Adrenal gland (tissue), 12 donors: Measurements from ENCODE around the gene RGS3. TPM values are rescaled to one million over a fixed set of nuclear protein-coding genes. Genes with fewer than 3 reads are reported as not detected.

Experiments used
- DNase-seq, 7 donors: peaks; one replicate each; pipeline ENCODE4 v3.0.0-alpha.2; 2019 to 2020
- H3K27ac ChIP-seq, 5 donors: fragments of 200-600 bp; sonication (generic) in 4 of 5; 1 replicate in 3 of 5; 2 replicates in 2 of 5; pipeline versions ENCODE4 v1.5.1 to v1.8.0; 2016 to 2020; ENCODE audit warnings: mild to moderate bottlenecking in 1 of 5
- H3K27me3 ChIP-seq: fragments of 200-600 bp; 2 replicates; pipeline ENCODE4 v1.8.0; 2021
- H3K36me3 ChIP-seq, 2 donors: fragments of 200-600 bp; replicated peaks in 1 of 2; 1 replicate in 1 of 2; 2 replicates in 1 of 2; pipeline versions ENCODE4 v1.5.1 to v1.8.0; 2018 to 2022
- H3K4me1 ChIP-seq, 2 donors: fragments of 200-600 bp; replicated peaks in 1 of 2; 1 replicate in 1 of 2; 2 replicates in 1 of 2; pipeline versions ENCODE4 v1.5.1 to v1.8.0; 2018 to 2021
- H3K4me3 ChIP-seq, 4 donors: fragments of 200-600 bp; sonication (generic) in 3 of 4; one replicate each; pipeline ENCODE4 v1.5.1; 2016 to 2018
- H3K9me3 ChIP-seq, 3 donors: fragments of 200-600 bp; sonication (generic) in 1 of 3; replicated peaks in 1 of 3; 1 replicate in 2 of 3; 2 replicates in 1 of 3; pipeline versions ENCODE4 v1.5.1 to v1.8.0; 2016 to 2021
- CTCF ChIP-seq, 6 experiments: fragments of 450-650 bp in 4 of 6; fragments of 200-600 bp in 2 of 6; sonication (generic) in 1 of 6; IDR thresholded peaks; 1 replicate in 5 of 6; 2 replicates in 1 of 6; pipeline versions ENCODE4 v1.5.1 to v1.8.0; 2016 to 2021; ENCODE audit warnings: antibody characterized with exemption in 6 of 6, mild to moderate bottlenecking in 2 of 6, moderate library complexity in 1 of 6
- POLR2A ChIP-seq, 2 donors: fragments of 450-650 bp; IDR thresholded peaks; one replicate each; pipeline ENCODE4 v1.6.1; 2017; ENCODE audit warnings: antibody characterized with exemption in 2 of 2, mild to moderate bottlenecking in 2 of 2, moderate library complexity in 1 of 2
- WGBS, 4 donors: extraction: QIAGEN DNeasy Blood & Tissue Kit in 2 of 4; methylation state at CpG; one replicate each; pipeline versions ENCODE4 v1.1.5 to v1.1.7; 2013 to 2017; 5-methylcytosine and 5-hydroxymethylcytosine counted together
- intact Hi-C, 2 donors: fragments of 100-400 bp; cut with DNase I; formaldehyde crosslinking; loops; one replicate each; pipeline versions ENCODE4 v1.14.1 to v1.15.0; 2022 to 2023
- polyA plus RNA-seq, 3 donors: library from polyadenylated mRNA; stranded (reverse); fragments of 200-250 nt in 2 of 3; fragments of 350-450 nt in 1 of 3; fragmentation: Illumina TruSeq in 1 of 3; extraction: RNeasy Lipid Tissue Mini Kit (QIAGEN cat#74804) in 1 of 3; gene quantifications; one replicate each; pipeline ENCODE4 v1.2.3, GENCODE V29; 2013 to 2014
- total RNA-seq, 9 donors: library from RNA; depleted of rRNA in 4 of 9; stranded (reverse); fragments of >200 nt in 4 of 9; fragments of 120-200 nt in 1 of 9; fragmentation: NEBNext Ultra II Directional in 1 of 9; extraction: Animal tissue kit (Norgen Biotek cat#: 25700) in 1 of 9; gene quantifications; one replicate each; pipeline versions ENCODE4 v1.1.0 to v1.2.4, GENCODE V29; 2013 to 2023
- donor health status: healthy with polysubstance abuse.
- donor health status: Bipolar disorder and iron deficiency.
- donor health status: DM: yes; HTN: yes; CAD: no.
- donor health status: DM: no; HTN: no; CAD: no.
- donor health status: DM: no; HTN: no; CAD: no.
- donor health status: DM: yes; HTN: yes; CAD: no.

The RGS3 gene
- total and polyA plus RNA-seq, 12 donors = 34.5 to 126 (median 65.6) TPM

- no peaks in the 10 kb centered on the region for H3K4me1 ChIP-seq
- intact Hi-C loops = no loop called here
- WGBS, 4 donors = 92 to 100% (median 97%) methylated on average over 4 of the region's 4 CpGs
Measured at GRCh38 chr9:113475992-113476391, 12.5 kb downstream of the RGS3 start.

GRCh38 chr9:113476511-113476916, 13.0 kb downstream of the RGS3 start:
- H3K27ac ChIP-seq = no peak overlapping the region
- TF ChIP-seq POLR2A (IDR thresholded peaks at IDR 0.05) (no peak), CTCF (IDR thresholded peaks at IDR 0.05) (no peak)
- no peak overlapping the region for H3K4me3 ChIP-seq
- H3K36me3 ChIP-seq = no peaks in the 10 kb centered on the region
- no peaks in the 10 kb centered on the region for H3K4me1 ChIP-seq
- no peaks in the 10 kb centered on the region for H3K27me3 ChIP-seq
- DNase-seq = peak in 3 of 7 donors; percentile 13 to 27 (median 17)
- no peaks in the 10 kb centered on the region for H3K9me3 ChIP-seq
- intact Hi-C loops = no loop called here
- WGBS, 4 donors = 83 to 100% (median 85%) methylated on average over 1 to 4 of the region's 4 CpGs

More at GRCh38 chr9:113475992-113476391, 12.5 kb downstream of the RGS3 start:
- Histone ChIP-seq H3K36me3 (no peaks in the 10 kb centered on the region), H3K9me3 (no peaks in the 10 kb centered on the region), H3K27me3 (no peaks in the 10 kb centered on the region), H3K4me3 (no peak overlapping the region), H3K27ac (no peak overlapping the region)
- TF ChIP-seq CTCF (IDR thresholded peaks at IDR 0.05) = no peak
- no peak for TF ChIP-seq POLR2A (IDR thresholded peaks at IDR 0.05)
- DNase-seq = peak in 2 of 7 donors; percentile 2 to 7

GRCh38 chr9:113477058-113477457, 13.5 kb downstream of the RGS3 start:
- intact Hi-C loops = no loop called here
- DNase-seq = peak in 3 of 7 donors; percentile 4 to 14 (median 10)
- Histone ChIP-seq H3K36me3 (no peaks in the 10 kb centered on the region), H3K9me3 (no peaks in the 10 kb centered on the region), H3K4me1 (no peaks in the 10 kb centered on the region), H3K4me3 (no peak overlapping the region), H3K27ac (no peak overlapping the region), H3K27me3 (no peaks in the 10 kb centered on the region)
- WGBS, 4 donors = 95 to 97% (median 96%) methylated on average over 4 of the region's 4 CpGs
- no peak for TF ChIP-seq POLR2A (IDR thresholded peaks at IDR 0.05)
- no peak for TF ChIP-seq CTCF (IDR thresholded peaks at IDR 0.05)

GRCh38 chr9:113477661-113478060, 14.1 kb downstream of the RGS3 start:
- WGBS, 4 donors = 88 to 96% (median 94%) methylated on average over 5 of the region's 5 CpGs
- no peak overlapping the region for H3K27ac ChIP-seq
- intact Hi-C loops = no loop called here
- TF ChIP-seq CTCF (IDR thresholded peaks at IDR 0.05) (no peak), POLR2A (IDR thresholded peaks at IDR 0.05) (no peak)
- H3K36me3 ChIP-seq = no peaks in the 10 kb centered on the region
- no peaks in the 10 kb centered on the region for H3K9me3 ChIP-seq
- DNase-seq = peak in 2 of 7 donors; percentile 7
- H3K4me1 ChIP-seq = no peaks in the 10 kb centered on the region
- no peak overlapping the region for H3K4me3 ChIP-seq
- H3K27me3 ChIP-seq = no peaks in the 10 kb centered on the region
